HG03159 (cell line): ENCODE data around the gene CLEC2D.
A peak's percentile ranks its signal among the peaks of the same experiment; 100 is the strongest.
"Not testable (repeated sequence)": the region's sequence is repeated elsewhere in the genome, so short reads cannot be mapped to it uniquely, and the experiment has no call there.

Experiments used
- ATAC-seq: cut with Tn5 transposase; IDR thresholded peaks from one replicate; pipeline ENCODE4 v1.9.1; 2021; ENCODE audit warnings: mild to moderate bottlenecking, moderate library complexity; ENCODE audit not compliant: unreplicated experiment

CLEC2D gene, protein sequence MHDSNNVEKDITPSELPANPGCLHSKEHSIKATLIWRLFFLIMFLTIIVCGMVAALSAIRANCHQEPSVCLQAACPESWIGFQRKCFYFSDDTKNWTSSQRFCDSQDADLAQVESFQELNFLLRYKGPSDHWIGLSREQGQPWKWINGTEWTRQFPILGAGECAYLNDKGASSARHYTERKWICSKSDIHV

GRCh38 chr12:9669534-9669933 is at the start of gene CLEC2D:
TSS of gene CLEC2D (plus strand) at chr12:9669713. CDS start at chr12:9669735, 22 bp downstream.
- ATAC-seq: peak; percentile 44

DNA sequence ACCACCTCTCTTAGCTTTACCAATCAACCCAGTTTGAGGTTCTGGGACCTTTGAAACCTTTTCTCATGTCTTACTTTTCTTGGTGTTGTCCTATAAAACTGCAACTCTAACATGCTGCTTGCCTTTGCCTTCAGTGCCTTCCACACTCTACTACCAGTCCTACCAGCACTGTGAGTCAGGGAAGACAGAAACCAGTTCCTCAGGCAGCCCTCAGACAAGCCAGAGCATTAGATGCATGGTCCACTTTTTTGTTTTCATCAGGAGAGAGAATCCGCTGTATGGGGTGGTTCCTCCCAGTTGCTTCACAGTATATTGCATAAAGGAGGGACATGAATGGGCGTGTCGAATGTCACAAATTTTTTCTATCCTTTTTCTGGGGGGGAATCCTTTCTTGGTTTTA is 44.5 kb upstream of the CLEC2D start:
- no peak for ATAC-seq

DNA sequence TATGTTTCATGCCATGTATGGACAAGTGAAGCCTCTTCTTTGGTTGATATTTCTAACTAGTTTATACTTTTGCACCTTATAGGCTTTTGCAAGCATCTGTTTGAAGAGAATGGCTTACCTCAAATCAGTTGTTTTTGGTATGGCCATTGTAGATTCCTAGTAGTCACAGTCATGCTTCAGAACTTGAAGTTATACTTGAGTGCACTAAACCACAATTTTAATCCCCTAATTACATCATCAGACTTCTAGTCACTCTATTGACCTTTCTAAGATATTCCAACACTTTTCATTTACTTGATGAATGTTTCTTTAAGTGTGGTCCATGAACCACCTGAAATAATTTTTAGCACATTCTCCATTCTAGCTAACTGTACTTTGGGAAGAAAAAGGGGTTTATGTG is 43.2 kb upstream of the CLEC2D start:
- no peak for ATAC-seq

- ATAC-seq: no peak
Measured at GRCh38 chr12:9626821-9627220, 42.7 kb upstream of the CLEC2D start.

DNA sequence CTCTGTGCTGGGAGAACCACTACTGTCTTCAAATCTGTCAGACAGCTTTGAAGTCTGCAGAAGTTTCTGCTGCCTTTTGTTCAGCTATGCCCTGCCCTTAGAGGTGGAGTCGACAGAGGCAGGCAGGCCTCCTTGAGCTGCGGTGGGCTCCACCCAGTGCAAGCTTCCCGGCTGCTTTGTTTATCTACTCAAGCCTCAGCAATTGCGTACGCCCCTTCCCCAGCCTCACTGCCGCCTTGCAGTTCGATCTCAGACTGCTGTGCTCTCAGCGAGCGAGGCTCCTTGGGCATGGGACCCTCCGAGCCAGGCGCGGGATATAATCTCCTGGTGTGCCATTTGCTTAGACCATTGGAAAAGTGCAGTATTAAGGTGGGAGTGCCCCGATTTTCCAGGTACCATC is 36.7 kb upstream of the CLEC2D start:
- no peak for ATAC-seq

GRCh38 chr12:9634177-9634803 is 35.2 kb upstream of the CLEC2D start:
- no peak for ATAC-seq

- no peak for ATAC-seq
Measured at GRCh38 chr12:9634969-9635754, 34.4 kb upstream of the CLEC2D start.

- no peak for ATAC-seq
Measured at GRCh38 chr12:9636150-9636850, 33.2 kb upstream of the CLEC2D start.

DNA sequence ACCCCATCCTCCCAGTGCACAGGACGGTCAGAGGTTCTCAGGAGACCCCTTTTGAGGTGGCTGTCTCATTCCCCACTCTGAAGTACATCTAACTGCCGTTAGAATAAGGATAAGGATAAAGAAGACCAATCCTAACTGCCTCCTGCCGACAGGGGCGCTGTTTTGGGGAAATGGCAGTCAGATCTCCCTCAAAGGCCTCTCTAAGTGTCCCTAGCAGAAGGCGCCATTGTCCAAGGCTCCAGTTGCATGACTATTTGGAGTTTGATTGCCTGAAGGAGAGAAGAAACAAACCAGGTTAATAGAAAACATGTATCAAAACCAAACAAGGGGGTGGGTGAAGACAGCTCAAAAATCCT is 32.7 kb upstream of the CLEC2D start:
- no peak for ATAC-seq

GRCh38 chr12:9640024-9640423 is 29.5 kb upstream of the CLEC2D start:
- no peak for ATAC-seq

DNA sequence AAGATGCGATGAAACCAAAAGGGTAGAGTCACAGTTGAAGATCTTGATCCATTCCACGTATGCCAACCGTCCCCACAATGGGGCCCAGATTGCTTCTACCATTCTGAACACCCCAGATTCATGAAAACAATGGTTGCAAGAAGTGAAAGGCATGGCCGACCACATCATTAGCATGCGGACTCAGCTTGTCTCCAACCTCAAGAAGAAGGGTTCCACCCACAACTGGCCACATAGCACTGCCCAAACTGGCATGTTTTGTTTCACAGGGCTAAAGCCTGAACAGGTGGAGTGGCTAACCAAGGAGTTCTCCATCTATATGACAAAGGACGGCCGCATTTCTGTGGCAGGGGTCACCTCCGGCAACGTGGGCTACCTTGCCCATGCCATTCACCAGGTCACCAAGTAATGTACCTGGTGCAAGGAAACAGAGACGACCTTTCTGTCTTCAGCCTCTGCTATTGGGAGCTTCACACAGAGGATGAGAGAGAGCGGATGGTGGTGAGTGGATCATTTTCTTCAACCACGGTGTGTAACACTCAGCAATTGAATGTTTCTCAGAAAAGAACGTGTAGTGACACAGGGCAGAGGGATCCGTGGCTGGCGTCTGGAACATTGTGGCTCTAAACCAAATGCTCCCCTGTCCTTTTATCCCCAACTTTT is 26.8 kb upstream of the CLEC2D start:
- ATAC-seq: no peak

DNA sequence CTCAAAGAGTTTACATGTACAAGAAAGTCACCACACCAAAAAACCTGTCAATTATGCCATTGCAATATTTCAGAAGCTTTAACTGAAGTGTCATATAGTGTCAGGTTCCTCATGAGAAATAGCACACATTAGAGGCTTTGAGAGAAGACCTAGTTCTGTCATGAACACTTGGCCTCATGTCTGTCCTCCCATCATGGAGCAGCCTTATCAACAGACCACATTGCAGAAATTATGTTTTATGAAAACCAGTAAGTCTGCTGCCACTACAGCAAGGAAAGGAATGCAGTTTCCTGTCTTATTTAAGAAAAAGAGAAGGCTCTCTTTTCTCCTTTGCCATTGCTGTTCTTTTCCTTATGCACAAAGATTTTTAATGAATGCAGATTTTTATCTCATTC is 26.2 kb upstream of the CLEC2D start:
- no peak for ATAC-seq

GRCh38 chr12:9644985-9645551 is 24.4 kb upstream of the CLEC2D start:
- ATAC-seq: not testable (repeated sequence)

DNA sequence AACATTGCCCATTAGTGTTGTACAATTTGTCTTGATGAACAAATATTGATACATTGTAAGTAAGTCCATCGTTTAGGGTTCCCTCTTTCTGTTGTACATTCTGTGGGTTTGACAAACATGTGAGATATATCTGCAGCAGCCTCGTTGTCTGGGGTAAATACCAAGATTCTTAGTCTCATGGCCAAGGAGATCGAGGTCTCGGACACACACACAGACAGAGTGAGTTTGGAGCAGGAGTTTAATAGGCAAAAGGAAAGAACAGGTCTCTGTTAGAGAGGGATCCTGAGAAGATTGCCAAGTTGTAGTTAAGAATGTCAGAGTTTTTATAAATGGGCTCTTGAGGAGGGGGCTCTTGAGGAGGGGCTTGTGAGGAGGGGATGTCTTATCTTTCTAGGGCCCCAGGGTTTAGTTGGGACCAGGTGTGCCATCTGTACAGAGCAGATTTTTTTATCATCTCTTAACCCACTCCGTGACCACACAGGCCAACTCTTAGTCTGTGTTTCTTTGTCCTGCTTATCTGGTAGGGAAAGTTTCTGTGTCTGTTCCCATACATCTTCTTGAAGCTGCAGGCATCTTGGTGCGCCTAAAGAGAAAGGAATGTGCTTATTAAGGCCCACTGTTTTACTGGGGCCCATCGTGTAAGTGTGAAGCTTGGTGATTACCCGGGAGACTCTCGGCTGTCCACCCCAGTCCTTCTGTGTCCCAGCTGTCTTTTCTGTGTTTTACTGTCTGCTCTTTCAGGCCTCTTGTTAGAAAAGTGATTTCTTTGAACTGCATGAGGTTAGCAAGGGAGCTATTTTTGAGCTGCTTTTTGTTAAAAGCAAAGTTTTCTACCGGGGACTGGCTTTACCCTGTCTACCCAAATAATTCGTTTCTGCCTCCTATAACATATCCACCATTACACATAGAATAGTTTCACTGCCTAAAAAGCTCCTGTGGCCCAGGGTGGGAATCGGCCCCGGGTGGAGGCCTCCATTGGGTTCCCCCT is 22.4 kb upstream of the CLEC2D start:
- no peak for ATAC-seq

DNA sequence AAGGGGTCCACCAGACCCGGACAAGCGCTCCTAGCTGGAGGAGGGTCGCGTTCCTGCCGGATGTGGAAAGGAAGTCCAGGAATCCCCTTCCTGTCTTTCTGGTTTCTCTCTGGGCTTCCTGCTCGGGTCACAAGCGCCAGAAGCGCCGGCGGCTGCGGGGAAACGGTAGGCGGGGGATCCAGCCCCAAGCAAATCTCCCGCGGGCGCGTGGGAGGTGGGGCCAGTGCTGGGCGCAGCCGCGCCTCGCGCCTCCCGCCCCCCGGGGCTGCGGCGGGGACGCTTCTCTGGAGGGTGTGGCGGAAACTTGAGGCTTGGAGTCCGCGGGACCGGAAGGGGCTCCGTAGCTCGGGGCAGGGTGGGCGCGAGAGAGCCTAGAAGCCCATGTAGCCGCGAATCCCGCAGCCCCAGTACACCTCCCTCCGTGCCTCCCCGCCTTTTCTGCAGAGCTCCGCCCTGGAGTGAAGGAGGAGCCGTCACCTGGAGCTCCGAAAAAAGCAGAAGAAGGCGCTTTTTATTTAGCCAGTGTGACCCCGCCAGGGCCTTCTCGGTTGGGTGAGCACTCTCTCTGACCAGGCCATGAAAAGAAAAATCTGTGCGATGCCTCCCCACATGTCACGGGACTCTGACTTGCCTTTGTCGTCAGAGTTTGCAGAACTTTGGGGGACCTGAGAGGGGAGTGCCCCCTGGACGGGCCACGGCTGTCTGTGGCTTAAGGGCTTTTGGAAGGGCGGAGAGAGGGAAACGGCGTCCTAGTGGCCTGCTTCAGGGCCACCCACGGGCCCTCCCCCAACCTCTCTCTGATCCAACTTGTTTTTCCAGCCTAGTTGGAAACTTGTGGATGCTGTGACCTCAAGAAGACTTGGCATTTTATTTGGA is 21.4 kb upstream of the CLEC2D start:
- peak; percentile 72 for ATAC-seq

DNA sequence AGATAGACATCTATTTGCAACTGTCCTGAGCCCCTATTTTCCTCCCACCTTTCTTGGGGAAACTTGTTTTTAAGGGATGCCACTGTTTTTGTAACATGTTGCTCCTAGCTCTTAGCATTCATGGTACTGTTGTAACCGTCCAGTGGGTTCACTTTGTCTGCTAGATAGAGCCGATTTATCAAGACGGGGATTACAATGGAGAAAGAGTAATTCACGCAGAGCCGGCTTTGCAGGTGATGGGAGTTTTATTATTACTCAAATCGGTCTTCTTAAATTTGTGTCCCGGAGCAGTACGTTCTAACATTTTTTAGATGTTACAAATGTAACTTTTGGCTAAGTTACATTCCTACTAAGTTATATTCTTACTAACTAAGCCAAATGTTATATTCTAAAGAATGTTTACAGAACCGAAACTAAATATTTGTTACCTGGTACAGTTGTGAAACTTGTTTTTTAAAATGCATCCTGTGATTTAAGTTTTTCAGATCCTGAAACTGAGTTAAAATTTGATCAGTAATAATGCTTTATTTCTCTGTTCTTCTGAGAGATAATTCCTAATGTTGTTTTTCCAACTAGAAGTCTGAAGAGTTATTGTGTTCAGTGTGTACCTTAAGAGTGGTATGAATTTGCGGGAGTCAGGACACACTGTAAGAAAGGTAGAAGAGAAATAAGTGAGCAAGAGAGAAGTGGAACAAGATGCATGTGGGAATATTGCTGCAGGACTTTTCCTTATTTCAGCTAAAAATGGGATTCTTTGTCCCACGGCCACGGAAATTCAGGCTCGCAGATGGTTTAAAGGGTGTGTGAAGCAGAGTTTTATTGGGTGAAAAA is 20.6 kb upstream of the CLEC2D start:
- ATAC-seq: no peak

- no peak for ATAC-seq
Measured at GRCh38 chr12:9649532-9649940, 20.0 kb upstream of the CLEC2D start.

DNA sequence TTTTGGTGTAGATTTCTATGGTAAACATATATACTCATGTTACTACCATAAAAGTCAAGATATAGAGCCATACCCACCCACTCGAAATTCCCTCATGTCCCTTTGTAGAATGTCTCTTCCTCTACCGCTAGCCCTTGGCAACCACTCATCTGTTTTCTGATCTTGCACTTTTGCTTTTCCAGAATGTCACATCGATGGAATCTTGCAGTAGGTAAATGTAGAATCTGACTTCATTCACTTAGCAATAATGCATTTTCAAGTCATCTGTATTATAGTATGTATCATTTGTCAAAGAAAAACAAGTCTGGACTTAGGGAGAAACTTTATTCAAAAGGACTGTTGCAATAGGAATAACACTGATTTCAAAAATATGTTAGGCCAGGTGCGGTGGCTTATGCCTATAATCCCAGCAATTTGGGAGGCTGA is 19.3 kb upstream of the CLEC2D start:
- no peak for ATAC-seq
